ENCODE results near the gene PGRMC2.

GRCh38 chr4:128241981-128242380, 45.6 kb downstream of the PGRMC2 start:
- TF ChIP-seq CTCF (IDR thresholded peaks at IDR 0.05) = no peak
- no peak for TF ChIP-seq POLR2A (IDR thresholded peaks at IDR 0.05)

Data from heart left ventricle (tissue), 13 donors.